GM23338 (cell line): ENCODE data around the gene RMND1. TPM values are rescaled to one million over a fixed set of nuclear protein-coding genes. Genes with fewer than 3 reads are reported as not detected.

ENCODE experiments used
- ATAC-seq: fragments of 200-7000 bp; cut with Tn5 transposase; 3 replicates; pipeline ENCODE4 v1.9.1; 2020
- DNase-seq: peaks from one replicate; pipeline ENCODE4 v3.0.0-alpha.2; 2015; ENCODE audit warnings: low spot score
- H2AFZ ChIP-seq: fragments of 200-600 bp; sonication (generic); 2 replicates; pipeline ENCODE4 v1.8.0; 2016; ENCODE audit warnings: antibody characterized with exemption, mild to moderate bottlenecking, moderate library complexity
- H3F3A ChIP-seq: fragments of 200-600 bp; sonication (generic); replicated peaks from 2 replicates; pipeline ENCODE4 v1.8.0; 2017; ENCODE audit warnings: antibody characterized with exemption, mixed run types, low read depth
- H3K27ac ChIP-seq: fragments of 200-600 bp; sonication (generic); 2 replicates; pipeline ENCODE4 v1.6.1; 2016; ENCODE audit warnings: low read depth
- H3K27me3 ChIP-seq: fragments of 200-600 bp; sonication (generic); 2 replicates; pipeline ENCODE4 v1.8.0; 2016; ENCODE audit warnings: mild to moderate bottlenecking, mixed run types, moderate library complexity; ENCODE audit not compliant: insufficient read depth
- H3K36me3 ChIP-seq: fragments of 200-600 bp; sonication (generic); 2 replicates; pipeline ENCODE4 v1.8.0; 2016; ENCODE audit warnings: mild to moderate bottlenecking; ENCODE audit not compliant: insufficient read depth
- H3K4me1 ChIP-seq: fragments of 200-600 bp; sonication (generic); 2 replicates; pipeline ENCODE4 v1.8.0; 2016; ENCODE audit warnings: mild to moderate bottlenecking, moderate library complexity; ENCODE audit not compliant: insufficient read depth
- H3K4me2 ChIP-seq: fragments of 200-600 bp; sonication (generic); 2 replicates; pipeline ENCODE4 v1.7.1; 2017; ENCODE audit warnings: mixed run types
- H3K4me3 ChIP-seq: fragments of 200-600 bp; sonication (generic); 2 replicates; pipeline ENCODE4 v1.6.1; 2016; ENCODE audit warnings: mixed run types
- H3K79me2 ChIP-seq: fragments of 200-600 bp; sonication (generic); replicated peaks from 2 replicates; pipeline ENCODE4 v1.8.0; 2017; ENCODE audit warnings: mild to moderate bottlenecking; ENCODE audit not compliant: insufficient read depth
- H3K9me2 ChIP-seq: fragments of 200-600 bp; sonication (generic); 2 replicates; pipeline ENCODE4 v1.8.0; 2017; ENCODE audit not compliant: insufficient read depth
- H4K20me1 ChIP-seq: fragments of 200-600 bp; sonication (generic); replicated peaks from 2 replicates; pipeline ENCODE4 v1.8.0; 2017; ENCODE audit warnings: mild to moderate bottlenecking; ENCODE audit not compliant: insufficient read depth
- H3K27ac Mint-ChIP-seq: 2 replicates; pipeline ENCODE4 v1.8.0; 2020; ENCODE audit warnings: inconsistent platforms, mild to moderate bottlenecking, moderate library complexity, mixed read lengths
- H3K27me3 Mint-ChIP-seq: 3 replicates; pipeline ENCODE4 v1.8.0; 2022; ENCODE audit warnings: low read depth, mild to moderate bottlenecking, moderate library complexity, mixed read lengths, inconsistent platforms; ENCODE audit not compliant: insufficient read depth, poor library complexity
- H3K36me3 Mint-ChIP-seq: 3 replicates; pipeline ENCODE4 v1.8.0; 2021; ENCODE audit warnings: low read depth, mild to moderate bottlenecking, inconsistent platforms, moderate library complexity, mixed read lengths
- H3K4me1 Mint-ChIP-seq: 3 replicates; pipeline ENCODE4 v1.8.0; 2020; ENCODE audit warnings: mild to moderate bottlenecking, inconsistent platforms, mixed read lengths
- H3K4me3 Mint-ChIP-seq: 3 replicates; pipeline ENCODE4 v1.8.0; 2021; ENCODE audit warnings: moderate library complexity, mild to moderate bottlenecking, inconsistent platforms, mixed read lengths
- H3K9me3 Mint-ChIP-seq: 3 replicates; pipeline ENCODE4 v1.8.0; 2020; ENCODE audit warnings: moderate library complexity, mild to moderate bottlenecking, inconsistent platforms, mixed read lengths
- EZH2phosphoT487 ChIP-seq: fragments of 200-600 bp; sonication (generic); IDR thresholded peaks from one replicate; pipeline ENCODE4 v1.8.1; 2018; ENCODE audit warnings: antibody characterized with exemption; ENCODE audit not compliant: unreplicated experiment
- JUNB ChIP-seq: IDR thresholded peaks from one replicate; pipeline ENCODE4 v1.6.1; 2016; ENCODE audit warnings: antibody characterized with exemption; ENCODE audit not compliant: unreplicated experiment
- POLR2AphosphoS5 ChIP-seq: IDR thresholded peaks from 2 replicates; pipeline ENCODE4 v1.6.1; 2016; ENCODE audit warnings: antibody characterized with exemption, low read depth
- STAT1 ChIP-seq: IDR thresholded peaks from one replicate; pipeline ENCODE4 v1.6.1; 2016; ENCODE audit warnings: antibody characterized with exemption; ENCODE audit not compliant: unreplicated experiment
- ZNF331 ChIP-seq: fragments of 250-450 bp; sonication (Bioruptor Pico); IDR thresholded peaks from 2 replicates; pipeline ENCODE4 v1.5.0; 2020; ENCODE audit warnings: low read depth, mild to moderate bottlenecking, moderate library complexity
- polyA plus RNA-seq: library from polyadenylated mRNA; unstranded; fragments of >200 nt; fragmentation: Nextera tagmentation; extraction: Ambion mirVana; gene quantifications from 2 replicates; pipeline ENCODE4 v1.2.1, GENCODE V29; 2016
- total RNA-seq: library from RNA; depleted of rRNA; stranded (reverse); fragments of >200 nt; shearing (Covaris generic); gene quantifications from 2 replicates; pipeline ENCODE4 v1.2.3, GENCODE V29; 2014
- TF ChIP-seq, protein P1 (sequence below): fragments of 250-450 bp; sonication (Bioruptor Pico); IDR thresholded peaks from 2 replicates; pipeline ENCODE4 v1.5.0; 2020; ENCODE audit warnings: mild to moderate bottlenecking, moderate library complexity
- TF ChIP-seq, protein P2 (sequence below): IDR thresholded peaks from one replicate; pipeline ENCODE4 v1.6.1; 2018; ENCODE audit warnings: antibody characterized with exemption; ENCODE audit not compliant: unreplicated experiment
- TF ChIP-seq, protein P3 (sequence below), 2 experiments: fragments of 200-600 bp in 1 of 2; sonication (generic) in 1 of 2; conservative IDR thresholded peaks; 2 replicates each; pipeline versions ENCODE4 v1.5.1 to v1.6.1; 2016 to 2017; ENCODE audit warnings: antibody characterized with exemption in 2 of 2, low read depth in 2 of 2, mild to moderate bottlenecking in 2 of 2, moderate library complexity in 1 of 2

Gene RMND1
- total and polyA plus RNA-seq, 2 experiments from 2014 or later: 27.5 to 34.4 TPM

DNA sequence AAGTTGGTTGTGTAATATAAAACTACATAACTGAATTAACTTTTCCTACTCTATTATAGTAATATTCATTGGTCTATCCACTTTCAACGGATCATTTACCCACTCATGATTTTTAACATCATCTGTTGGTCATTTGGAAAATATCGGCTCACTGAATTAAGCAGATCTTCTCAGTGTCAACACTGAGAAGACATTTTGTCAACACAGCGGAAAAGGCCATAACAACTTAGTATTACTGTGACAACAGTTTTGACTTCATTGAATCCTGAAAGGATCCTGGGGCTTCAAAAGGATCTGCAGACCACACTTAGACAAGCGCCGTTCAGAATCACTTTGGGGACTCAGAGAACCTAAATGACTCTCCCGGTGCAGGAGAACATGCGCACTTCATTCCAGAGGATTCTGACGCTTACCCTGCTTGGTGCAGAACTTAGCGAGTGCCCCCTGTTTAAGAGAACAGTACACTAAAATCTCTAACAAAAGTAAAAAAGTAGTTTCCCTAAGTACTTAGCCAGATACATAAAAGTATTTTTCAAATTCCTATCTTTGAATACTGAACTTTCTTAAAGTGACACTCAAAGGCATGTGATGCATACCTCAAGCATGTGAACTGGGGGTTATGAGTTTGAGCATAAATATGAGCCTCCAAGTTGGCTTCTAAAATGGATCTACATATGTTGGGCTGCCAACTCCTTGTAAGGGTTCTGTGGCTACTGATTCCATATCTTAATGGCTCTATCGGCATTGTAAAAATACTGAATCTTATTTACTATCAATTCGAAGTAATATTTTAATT is 64.6 kb downstream of the RMND1 start:
- H3K27me3 ChIP-seq: no peaks in the 10 kb centered on the region
- H3K36me3 ChIP-seq: no peaks in the 10 kb centered on the region
- peaks cover 76% of the 10 kb centered on the region for H3K79me2 ChIP-seq
- no peak overlapping the region for H3K27ac Mint-ChIP-seq
- H3K4me2 ChIP-seq: no peak overlapping the region
- H3K4me1 Mint-ChIP-seq: peaks cover 7% of the 10 kb centered on the region
- H3K4me3 ChIP-seq: no peak overlapping the region
- peaks cover 22% of the 10 kb centered on the region for H3K36me3 Mint-ChIP-seq
- H3F3A ChIP-seq: peaks cover 11% of the 10 kb centered on the region
- H3K9me2 ChIP-seq: peaks cover 3% of the 10 kb centered on the region; the same call in 1 of the 2 replicates
- no peak overlapping the region for H3K27ac ChIP-seq
- H3K27me3 Mint-ChIP-seq: peaks cover 8% of the 10 kb centered on the region
- peaks cover 7% of the 10 kb centered on the region for H3K4me1 ChIP-seq
- ATAC-seq (no peak), DNase-seq (no peak)
- TF ChIP-seq STAT1 (no peak), EZH2phosphoT487 (no peak), POLR2AphosphoS5 (no peak), ZNF331 (CRISPR knock-in tag) (no peak), JUNB (no peak)
- TF ChIP-seq, protein P1, sequence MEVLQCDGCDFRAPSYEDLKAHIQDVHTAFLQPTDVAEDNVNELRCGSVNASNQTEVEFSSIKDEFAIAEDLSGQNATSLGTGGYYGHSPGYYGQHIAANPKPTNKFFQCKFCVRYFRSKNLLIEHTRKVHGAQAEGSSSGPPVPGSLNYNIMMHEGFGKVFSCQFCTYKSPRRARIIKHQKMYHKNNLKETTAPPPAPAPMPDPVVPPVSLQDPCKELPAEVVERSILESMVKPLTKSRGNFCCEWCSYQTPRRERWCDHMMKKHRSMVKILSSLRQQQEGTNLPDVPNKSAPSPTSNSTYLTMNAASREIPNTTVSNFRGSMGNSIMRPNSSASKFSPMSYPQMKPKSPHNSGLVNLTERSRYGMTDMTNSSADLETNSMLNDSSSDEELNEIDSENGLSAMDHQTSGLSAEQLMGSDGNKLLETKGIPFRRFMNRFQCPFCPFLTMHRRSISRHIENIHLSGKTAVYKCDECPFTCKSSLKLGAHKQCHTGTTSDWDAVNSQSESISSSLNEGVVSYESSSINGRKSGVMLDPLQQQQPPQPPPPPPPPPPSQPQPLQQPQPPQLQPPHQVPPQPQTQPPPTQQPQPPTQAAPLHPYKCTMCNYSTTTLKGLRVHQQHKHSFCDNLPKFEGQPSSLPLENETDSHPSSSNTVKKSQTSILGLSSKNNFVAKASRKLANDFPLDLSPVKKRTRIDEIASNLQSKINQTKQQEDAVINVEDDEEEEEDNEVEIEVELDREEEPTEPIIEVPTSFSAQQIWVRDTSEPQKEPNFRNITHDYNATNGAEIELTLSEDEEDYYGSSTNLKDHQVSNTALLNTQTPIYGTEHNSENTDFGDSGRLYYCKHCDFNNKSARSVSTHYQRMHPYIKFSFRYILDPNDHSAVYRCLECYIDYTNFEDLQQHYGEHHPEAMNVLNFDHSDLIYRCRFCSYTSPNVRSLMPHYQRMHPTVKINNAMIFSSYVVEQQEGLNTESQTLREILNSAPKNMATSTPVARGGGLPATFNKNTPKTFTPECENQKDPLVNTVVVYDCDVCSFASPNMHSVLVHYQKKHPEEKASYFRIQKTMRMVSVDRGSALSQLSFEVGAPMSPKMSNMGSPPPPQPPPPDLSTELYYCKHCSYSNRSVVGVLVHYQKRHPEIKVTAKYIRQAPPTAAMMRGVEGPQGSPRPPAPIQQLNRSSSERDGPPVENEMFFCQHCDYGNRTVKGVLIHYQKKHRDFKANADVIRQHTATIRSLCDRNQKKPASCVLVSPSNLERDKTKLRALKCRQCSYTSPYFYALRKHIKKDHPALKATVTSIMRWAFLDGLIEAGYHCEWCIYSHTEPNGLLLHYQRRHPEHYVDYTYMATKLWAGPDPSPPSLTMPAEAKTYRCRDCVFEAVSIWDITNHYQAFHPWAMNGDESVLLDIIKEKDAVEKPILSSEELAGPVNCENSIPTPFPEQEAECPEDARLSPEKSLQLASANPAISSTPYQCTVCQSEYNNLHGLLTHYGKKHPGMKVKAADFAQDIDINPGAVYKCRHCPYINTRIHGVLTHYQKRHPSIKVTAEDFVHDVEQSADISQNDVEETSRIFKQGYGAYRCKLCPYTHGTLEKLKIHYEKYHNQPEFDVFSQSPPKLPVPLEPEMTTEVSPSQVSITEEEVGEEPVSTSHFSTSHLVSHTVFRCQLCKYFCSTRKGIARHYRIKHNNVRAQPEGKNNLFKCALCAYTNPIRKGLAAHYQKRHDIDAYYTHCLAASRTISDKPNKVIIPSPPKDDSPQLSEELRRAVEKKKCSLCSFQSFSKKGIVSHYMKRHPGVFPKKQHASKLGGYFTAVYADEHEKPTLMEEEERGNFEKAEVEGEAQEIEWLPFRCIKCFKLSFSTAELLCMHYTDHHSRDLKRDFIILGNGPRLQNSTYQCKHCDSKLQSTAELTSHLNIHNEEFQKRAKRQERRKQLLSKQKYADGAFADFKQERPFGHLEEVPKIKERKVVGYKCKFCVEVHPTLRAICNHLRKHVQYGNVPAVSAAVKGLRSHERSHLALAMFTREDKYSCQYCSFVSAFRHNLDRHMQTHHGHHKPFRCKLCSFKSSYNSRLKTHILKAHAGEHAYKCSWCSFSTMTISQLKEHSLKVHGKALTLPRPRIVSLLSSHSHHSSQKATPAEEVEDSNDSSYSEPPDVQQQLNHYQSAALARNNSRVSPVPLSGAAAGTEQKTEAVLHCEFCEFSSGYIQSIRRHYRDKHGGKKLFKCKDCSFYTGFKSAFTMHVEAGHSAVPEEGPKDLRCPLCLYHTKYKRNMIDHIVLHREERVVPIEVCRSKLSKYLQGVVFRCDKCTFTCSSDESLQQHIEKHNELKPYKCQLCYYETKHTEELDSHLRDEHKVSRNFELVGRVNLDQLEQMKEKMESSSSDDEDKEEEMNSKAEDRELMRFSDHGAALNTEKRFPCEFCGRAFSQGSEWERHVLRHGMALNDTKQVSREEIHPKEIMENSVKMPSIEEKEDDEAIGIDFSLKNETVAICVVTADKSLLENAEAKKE (CRISPR knock-in tag): no peak
- TF ChIP-seq, protein P2, sequence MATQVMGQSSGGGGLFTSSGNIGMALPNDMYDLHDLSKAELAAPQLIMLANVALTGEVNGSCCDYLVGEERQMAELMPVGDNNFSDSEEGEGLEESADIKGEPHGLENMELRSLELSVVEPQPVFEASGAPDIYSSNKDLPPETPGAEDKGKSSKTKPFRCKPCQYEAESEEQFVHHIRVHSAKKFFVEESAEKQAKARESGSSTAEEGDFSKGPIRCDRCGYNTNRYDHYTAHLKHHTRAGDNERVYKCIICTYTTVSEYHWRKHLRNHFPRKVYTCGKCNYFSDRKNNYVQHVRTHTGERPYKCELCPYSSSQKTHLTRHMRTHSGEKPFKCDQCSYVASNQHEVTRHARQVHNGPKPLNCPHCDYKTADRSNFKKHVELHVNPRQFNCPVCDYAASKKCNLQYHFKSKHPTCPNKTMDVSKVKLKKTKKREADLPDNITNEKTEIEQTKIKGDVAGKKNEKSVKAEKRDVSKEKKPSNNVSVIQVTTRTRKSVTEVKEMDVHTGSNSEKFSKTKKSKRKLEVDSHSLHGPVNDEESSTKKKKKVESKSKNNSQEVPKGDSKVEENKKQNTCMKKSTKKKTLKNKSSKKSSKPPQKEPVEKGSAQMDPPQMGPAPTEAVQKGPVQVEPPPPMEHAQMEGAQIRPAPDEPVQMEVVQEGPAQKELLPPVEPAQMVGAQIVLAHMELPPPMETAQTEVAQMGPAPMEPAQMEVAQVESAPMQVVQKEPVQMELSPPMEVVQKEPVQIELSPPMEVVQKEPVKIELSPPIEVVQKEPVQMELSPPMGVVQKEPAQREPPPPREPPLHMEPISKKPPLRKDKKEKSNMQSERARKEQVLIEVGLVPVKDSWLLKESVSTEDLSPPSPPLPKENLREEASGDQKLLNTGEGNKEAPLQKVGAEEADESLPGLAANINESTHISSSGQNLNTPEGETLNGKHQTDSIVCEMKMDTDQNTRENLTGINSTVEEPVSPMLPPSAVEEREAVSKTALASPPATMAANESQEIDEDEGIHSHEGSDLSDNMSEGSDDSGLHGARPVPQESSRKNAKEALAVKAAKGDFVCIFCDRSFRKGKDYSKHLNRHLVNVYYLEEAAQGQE: no peak
- TF ChIP-seq, protein P3, sequence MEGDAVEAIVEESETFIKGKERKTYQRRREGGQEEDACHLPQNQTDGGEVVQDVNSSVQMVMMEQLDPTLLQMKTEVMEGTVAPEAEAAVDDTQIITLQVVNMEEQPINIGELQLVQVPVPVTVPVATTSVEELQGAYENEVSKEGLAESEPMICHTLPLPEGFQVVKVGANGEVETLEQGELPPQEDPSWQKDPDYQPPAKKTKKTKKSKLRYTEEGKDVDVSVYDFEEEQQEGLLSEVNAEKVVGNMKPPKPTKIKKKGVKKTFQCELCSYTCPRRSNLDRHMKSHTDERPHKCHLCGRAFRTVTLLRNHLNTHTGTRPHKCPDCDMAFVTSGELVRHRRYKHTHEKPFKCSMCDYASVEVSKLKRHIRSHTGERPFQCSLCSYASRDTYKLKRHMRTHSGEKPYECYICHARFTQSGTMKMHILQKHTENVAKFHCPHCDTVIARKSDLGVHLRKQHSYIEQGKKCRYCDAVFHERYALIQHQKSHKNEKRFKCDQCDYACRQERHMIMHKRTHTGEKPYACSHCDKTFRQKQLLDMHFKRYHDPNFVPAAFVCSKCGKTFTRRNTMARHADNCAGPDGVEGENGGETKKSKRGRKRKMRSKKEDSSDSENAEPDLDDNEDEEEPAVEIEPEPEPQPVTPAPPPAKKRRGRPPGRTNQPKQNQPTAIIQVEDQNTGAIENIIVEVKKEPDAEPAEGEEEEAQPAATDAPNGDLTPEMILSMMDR (conservative IDR thresholded peaks at IDR 0.05; ENCODE audit: low read depth in 2 of 2): no peak
- no peaks in the 10 kb centered on the region; the same call in 2 of the 3 replicates for H3K9me3 Mint-ChIP-seq
- no peak overlapping the region for H3K4me3 Mint-ChIP-seq
- no peak overlapping the region for H2AFZ ChIP-seq
- no peaks in the 10 kb centered on the region for H4K20me1 ChIP-seq
